Activated CD4-positive, alpha-beta T cell treated with anti-CD3 and anti-CD28 coated beads for 4 hours (primary cell): ENCODE measurements around the gene TSKS.
"Not testable (repeated sequence)": the region's sequence is repeated elsewhere in the genome, so short reads cannot be mapped to it uniquely, and the experiment has no call there.

Experiments
- DNase-seq, 2 donors: peaks; one replicate each; pipeline ENCODE4 v3.0.0-alpha.2; 2020

Gene TSKS

DNA sequence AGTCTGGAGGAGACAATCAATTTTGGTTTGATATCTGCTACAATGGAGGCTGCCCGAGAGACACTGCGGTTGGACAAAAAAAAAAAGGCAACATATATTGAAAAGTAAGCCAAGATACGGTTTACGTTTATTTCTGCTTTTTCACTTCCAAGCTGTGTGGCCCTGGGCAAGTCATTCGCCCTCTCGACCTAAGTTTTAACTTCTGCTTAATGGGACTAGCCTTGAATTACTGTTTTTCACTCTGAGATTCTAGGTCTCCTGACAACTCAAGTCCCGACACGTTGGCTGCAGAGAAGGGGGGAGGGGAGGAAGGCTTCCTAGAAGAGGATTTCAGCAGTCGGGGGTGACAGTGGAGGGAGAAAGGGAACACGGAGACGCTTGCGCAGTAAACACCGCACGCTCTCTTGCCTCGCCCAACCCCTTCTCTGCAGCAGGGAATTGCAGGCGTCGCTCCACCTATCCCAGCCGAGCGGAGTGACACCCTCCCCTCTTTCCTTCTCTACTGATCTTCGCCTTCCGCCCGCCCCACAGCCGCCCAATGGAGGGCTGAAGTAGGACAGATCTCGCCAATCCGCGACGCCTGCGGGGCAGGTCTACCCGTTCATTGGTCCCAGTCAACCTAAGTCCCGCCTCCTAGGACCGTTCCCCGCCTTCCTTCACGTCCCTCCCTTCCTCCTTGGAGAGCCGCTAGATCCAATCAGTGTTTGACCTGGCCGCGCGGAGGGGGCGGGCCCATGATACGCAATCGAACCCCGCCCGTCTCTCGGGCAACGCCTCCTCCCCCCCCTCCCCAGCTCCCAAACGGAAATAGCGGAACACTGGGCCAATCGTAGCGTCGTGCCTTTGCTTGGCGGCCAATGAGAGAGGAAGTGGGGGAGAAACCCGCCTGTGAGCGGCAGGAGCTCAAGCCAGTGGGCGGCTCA is 3.2 kb upstream of the TSKS start:
- peak; percentile 98 to 99 for DNase-seq

DNA sequence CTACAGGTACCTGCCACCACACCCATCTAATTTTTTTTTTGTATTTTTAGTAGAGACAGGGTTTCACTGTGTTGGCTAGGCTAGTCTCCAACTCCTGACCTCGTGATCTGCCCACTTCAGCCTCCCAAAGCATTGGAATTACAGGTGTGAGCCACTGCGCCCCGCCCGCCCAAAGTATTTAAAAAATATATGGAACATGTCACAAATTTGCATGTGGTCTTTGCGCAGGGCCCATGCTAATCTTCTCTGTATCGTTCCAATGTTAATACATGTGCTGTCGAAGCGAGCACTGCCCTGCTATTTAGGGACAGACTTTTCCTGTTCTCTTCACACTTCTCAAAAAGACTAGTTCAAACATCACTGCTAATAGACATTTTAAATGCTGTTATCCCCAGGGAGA is 1.2 kb upstream of the TSKS start:
- no peak for DNase-seq

DNA sequence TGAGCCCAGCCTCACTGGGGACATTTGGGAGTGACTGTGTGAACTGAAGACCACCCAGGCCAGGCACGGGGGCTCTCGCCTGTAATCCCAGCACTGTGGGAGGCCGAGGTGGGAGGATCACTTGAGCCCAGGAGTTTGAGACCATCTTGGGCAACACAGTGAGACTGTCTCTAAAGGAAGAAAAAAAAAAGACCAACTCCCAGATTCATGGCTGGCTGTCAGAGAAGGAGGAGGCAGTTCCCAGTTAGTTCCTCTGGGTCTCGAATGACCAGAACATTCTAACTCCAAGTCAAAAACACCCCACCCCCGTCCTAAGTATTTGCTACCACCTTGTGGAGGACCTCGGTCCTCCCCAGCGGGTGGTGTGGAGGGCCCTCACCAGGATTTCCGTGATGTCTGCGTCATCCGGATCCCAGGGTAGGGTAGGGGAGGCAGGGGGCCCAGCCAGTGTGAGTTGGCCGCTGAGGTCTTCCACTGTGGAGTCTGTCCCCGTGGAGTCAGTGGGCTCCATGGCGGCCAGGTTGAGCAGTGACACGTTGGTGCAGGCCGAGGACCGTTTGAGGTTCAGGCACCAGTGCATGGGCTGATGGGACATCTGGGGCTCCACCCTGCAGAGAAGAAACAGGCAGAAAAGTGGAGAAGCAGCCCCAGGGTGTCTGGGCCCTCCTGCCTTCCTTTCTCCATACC is 1.3 kb downstream of the TSKS start:
- peak in 1 of 2 donors; percentile 14 for DNase-seq

DNA sequence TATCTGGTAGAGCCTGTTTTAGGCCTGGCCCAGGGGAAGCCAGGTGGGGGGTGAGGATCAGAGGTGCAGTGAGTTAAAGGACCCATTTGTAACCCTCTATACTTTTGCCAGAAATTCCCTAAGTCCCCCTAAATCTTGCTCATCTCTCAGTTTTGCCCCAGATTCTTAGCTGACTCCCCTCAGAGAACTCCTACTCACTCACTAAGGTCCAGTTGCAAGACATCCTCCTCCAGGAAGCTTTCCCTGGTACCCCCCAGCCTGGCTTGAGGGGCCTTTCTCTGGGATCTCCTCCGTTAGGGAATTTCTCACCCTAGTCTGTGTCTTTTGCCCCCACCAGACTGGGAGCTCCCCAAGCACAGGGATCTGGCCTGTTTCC is 1.9 kb downstream of the TSKS start:
- no peak for DNase-seq

DNA sequence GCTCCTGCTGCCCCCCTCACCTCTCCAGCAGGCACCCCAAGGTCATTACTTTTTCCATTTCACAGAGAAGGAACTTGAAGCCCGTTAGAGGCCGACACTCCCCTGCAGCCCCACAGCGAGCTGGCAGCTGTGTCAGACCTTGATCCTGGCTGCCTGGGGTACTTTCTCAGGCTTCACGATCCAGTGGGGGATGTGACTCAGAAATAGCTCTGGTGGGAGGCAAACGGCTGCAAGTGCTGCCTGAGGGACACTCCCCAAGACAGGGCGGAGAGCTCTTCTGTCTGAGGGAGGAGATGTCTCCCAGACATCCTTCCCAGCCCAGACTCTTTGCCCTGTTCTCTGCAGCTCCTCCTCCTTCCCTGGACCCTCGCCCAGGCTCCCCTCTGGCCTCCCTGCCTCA is 4.8 kb downstream of the TSKS start:
- DNase-seq = no peak

DNA sequence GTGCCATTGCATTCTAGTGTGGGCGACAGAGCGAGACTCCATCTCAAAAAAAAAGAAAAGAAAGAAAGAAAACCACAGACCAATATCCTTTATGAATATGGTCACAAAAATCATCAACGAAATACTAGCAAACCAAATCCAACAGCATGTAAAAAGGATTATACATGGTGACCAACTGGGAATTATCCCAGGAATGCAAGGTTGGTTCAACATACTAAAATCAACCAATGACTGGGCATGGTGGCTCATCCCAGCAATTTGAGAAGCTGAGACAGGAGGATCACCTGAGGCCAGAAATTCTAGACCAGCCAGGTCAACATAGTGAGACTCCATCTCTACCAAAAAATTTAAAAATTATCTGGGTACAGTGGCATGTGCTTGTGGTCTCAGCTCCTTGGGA is 7.2 kb downstream of the TSKS start:
- DNase-seq = no peak

DNA sequence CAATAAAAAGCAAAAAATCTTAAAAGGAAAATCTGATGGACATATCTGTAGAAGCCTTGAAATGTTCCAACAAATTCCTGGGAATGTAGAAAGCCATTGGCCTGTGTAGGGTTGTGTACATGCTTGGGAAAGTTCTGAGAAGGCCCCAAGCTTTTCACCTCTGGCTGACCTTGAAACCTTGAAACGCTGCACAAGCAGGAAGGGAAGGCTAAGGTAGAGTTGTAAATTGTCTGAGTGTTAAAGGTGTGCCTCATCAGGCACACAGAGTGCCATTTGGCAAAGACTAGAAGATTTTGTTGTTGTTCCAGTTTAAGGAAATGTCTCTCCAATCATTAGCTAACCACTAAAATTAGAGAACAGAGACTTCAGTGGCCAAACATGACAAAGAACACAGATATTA is 10.4 kb downstream of the TSKS start:
- DNase-seq = no peak

DNA sequence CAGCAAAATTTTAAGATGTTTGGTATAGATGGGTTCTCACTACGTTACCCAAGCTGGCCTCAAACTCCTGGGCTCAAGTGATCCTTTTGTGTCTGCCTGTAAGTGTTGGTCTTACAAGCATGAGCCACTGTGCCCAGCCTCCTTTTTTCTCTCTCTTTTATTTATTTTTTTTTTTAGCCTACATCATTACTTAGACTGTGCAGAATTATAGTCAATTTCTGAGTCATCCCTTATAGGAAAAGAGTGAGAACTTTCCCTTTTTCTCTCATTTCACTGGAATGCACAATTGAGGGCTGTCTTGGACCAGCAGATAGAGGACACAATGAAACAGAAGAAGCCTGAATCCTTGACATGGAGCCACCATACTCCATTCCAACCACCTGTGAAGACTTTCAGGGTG is 13.3 kb downstream of the TSKS start:
- no peak for DNase-seq

DNA sequence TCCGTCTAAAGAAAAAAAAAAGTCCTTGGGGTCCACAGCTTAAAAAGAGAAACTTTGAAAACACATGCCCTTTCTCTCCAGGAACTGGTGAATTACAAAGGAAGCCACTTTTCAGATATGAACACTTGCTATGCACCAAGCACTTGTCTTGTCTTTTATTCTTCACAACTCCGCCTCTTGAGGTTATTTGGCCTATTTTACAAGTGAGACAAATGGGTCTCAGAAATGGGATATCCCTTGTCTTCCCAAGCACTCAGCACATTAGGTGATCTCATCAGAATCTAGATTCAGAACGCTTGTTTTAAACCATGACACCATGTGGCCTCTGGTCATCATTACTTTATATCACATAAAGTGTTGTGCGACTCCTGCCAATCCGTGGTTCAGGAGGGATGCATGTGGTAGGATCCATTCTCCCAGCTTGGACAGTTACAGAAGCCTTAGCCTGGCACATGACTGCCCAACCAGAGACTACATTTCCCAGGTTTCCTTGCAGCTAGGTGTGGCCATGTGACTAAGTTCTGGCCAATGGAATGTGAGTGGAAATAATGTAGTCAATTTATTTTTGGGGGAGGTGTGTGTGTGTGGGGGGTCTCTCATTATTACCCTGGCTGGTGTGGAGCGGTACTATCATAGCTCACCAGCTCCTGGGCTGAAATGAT is 13.9 kb downstream of the TSKS start:
- DNase-seq = no peak

DNA sequence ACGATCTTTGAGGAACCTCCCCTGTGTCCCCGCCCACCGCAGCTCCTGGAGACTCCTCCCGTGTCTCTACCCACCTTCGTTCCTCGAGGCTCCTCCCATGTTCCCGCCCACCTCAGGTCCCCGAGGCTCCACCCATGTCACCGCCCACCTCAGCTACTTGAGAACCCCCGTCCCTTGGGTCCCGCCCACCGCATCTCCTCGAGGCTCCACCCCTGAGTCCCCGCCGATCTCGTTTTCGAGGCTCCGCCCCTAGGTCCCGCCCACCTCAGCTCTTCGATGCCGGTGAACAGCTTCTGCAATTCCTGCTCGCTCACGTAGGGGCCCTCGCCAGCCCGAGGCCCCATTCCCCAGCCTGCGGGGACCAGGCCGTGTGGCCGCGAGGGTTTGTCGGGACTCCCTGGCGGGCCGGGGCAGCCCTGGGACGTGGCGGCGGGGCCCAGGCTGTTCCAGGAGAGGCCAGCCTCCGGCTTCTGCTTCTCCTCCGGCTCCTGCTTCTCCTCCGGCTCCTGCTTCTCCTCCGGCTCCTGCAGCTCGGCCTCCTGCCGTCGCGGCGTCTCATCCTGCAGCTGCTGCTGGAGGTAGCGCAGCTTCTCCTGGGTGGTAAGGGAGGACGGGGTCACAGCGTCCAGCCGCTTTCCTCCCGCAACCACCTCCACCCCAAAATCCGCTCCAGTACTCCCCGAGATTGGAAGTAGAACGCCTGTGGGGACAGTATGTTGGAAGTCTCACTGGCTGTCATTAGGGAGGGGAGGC is 16.7 kb downstream of the TSKS start:
- DNase-seq = peak; percentile 21 to 34

DNA sequence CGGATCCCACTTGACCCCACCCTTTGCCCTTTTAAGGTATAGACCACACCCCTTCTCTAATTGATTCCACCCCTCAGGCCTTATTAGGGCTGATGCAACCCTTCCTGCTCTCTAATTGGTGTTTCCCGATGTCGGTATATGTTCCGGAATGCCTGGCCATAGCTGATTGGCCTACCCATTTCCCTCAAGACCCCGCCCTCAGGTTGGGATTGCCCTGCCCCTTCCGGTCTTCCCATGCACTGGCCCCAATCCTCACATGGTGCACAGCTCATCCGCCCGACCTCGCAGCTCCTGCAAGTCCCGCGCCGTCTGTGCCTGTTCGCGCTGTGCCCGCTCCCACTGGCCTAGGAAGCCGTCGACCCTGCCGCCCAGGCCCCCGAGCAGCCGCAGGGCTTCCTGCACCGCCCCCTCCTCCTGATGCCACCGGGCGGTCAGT is 18.1 kb downstream of the TSKS start:
- no peak for DNase-seq

DNA sequence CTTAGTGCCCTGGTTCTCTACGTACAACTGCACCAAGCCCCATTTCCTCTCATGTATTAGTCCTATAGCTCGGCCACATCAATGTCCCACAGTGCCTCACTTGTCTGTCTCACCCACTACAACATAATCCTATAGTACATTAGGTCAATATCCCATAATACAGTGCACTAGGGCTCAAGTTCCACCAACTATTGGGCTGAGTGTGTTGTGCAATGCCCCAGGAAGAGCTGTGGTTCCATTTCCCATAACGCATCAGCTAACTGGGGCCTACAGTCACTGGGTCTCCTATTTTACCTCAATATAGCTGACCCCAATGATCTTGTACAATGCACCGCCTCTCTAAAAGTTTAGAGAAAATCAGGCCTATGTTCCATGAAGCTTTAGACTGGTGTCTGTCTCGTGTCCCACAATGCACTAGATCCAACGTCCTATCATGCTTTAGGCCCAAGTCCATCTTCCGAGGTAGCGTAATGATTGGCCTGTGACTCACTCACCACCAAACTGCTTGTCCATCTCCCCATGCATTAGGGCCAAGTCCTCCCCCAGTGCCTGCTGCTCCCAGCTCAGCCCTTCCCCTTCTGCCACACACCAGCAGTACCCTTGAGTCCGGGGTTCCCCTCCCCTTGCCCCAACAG is 21.8 kb downstream of the TSKS start:
- no peak for DNase-seq

DNA sequence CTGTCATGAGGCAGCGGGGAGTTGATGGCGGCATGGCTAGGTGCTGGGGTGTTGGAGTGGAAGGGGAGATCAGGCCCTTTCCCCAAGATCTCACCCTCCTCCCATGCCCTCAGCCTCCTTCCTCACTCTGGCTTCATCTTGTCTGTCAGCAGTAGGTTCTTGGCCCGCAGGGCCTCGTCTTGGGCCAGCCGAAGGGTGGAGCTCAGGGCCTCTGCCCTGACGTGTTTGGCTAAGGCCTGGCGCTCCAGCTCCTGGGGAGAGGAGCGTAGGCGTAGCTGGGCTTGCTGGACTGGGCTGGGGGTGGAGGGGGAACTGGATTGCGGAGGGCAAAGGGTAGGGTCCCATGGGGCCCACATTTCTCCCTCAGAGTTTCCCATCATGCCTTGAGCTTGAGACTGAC is 23.2 kb downstream of the TSKS start:
- DNase-seq = no peak

DNA sequence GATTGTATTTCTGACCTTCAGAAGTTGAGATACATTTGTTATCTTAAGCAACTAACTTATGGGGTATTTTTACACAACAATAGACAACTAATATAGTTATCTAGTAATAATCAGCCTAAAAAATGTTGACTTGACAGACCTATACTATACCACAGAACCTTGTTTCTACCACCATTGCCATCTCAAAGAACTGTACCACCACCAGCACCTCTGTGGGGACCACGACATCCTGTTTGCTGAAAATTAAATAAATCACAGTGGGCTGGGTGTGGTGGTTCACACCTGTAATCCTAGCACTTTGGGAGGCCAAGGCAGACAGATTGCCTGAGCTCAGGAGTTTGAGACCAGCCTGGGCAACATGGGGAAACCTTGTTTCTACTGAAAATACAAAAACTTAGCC is 24.0 kb downstream of the TSKS start:
- no peak for DNase-seq

DNA sequence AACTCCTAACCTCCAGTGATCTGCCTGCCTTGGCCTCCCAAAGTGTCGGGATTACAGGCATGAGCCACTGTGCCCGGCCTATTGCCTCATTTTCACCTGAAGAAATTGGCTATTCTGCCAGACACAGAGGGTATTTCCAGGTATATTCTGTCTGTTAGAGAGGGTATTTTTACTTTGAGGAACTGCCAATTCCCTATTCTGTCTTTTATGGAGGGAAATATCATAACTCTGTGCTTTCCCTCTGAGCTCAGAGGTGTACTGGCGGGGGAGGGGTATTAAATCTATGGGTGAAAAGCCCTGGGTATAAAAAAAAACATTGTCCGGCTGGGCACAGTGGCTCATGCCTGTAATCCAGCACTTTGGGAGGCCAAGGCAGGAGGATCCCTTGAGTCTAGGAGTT is 24.8 kb downstream of the TSKS start:
- DNase-seq = no peak

DNA sequence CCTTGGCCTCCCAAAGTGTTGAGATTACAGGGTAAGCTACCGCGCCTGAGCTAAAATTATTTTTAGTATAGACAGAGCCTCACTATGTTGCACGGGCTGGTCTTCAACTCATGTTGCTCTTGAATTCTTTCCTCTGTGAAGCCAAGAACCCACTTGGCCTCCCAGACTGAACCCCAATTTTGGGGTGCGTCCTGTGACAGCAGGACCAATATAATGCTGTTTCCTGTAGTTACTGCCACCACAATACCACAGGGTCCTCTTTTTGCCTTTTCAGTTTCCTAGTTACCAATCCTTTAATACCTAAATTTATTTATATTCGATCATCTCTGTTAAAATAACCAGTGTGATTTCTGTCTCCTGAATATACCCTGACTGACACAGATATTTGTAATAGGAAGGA is 32.9 kb downstream of the TSKS start:
- DNase-seq = no peak

DNA sequence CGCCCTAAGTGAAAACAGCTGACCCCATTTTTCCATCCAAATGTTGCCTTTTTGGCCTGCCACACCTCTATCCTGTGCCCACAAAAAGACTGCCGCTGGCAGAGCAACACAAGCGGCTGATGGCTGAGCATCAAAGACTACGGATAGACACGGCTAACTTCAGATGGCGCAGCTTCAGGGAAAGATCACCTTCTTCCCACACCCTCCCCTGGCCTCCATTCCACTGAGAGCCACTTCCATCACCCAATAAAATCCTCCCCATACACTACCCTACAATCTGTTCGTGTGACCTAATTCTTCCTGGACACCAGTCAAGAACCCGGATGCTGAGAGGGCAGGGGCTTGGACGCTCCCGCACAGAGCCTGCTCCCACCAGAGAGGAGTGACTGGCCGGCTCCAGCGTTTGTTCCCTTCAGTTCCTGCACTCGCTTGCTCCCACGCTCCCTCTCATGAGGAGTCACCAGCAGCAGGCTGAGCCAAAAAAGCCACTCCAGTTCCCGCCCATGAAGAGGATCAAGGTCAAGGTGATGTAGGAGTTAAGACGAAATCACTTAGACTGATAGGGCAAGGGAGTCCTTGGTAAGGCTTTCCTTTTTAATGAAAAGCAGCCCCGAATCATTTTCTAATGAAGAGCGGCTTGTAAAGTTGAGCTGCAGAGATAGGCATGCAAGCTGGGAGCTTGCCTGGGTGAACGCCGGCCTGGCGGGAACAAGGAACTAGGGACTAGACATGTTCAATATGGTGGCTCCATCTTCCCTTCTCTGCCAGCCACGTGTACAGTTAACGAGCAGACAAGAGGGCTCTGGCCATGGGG is 35.7 kb downstream of the TSKS start:
- no peak for DNase-seq

DNA sequence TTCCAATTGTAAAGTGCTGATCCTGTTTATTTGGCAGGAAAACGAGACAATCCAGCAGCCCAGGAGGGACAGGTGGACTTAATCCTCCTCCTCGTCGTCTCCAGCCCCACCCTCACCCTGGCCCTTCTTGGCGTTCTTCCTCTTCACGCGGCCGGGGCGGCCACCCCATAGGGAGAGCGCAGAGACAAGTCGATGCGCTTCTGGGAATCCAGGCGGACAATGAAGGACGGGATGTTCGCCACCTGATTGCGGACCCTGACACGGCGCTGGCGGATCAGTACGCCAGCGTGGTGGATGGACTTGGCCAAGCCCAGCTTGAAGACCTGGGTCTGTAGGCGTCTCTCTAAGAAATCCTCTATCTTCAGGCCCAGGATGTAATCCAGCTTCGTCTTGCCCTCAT is 43.7 kb downstream of the TSKS start:
- DNase-seq = not testable (repeated sequence)

DNA sequence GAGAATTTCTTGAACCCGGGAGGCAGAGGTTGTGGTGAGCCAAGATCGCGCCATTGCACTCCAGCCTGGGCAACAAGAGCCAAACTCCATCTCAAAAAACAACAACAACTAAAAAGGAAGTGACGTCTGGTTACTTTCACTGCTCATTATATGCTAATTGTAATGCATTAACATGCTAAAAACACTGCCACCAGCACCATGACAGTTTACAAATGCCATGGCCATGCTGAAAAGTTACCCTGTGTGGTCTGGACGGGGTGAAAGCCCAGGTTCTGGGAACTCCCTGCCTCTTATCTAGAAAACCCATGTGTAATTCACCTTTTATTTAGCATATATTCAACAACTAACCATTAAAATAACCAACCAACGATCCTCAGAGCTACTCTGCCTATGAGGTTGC is 44.1 kb downstream of the TSKS start:
- DNase-seq = no peak

DNA sequence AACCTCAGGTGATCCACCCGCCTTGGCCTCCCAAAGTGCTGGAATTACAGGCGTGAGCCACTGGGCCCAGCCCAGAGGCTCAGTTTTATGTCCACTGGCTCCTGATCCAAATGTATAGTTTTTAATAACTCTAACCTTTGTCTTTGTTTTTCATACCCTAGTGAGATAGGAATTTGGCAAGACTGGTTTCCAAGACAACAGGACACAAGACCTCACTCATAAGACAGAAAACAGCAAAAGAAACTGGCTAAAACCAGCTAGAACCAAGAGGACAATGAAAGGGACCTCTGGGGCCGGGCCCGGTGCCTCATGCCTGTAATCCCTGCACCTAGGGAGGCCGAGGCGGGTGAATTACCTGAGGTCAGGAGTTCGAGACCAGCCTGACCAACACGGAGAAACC is 44.6 kb downstream of the TSKS start:
- DNase-seq = no peak

DNA sequence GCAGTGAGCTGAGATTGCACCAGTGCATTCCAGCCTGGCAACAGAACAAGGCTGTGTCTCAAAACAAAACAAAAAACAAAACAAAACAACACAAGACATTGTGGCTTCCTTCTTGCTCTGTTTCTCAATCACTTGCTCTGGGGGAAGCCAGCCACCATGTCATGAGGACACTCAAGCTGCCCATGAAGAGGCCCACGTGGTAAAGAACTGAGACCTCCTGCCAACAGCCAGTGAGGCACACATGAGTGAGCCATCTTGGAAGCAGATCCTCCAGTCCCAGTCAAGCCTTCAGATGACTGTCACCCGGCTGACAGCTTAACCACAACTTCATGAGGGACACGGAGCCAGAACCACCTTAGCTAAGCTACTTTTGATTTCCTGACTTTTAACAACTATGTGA is 47.0 kb downstream of the TSKS start:
- DNase-seq = no peak
